ENCODE data around the gene PHC1.

DNA sequence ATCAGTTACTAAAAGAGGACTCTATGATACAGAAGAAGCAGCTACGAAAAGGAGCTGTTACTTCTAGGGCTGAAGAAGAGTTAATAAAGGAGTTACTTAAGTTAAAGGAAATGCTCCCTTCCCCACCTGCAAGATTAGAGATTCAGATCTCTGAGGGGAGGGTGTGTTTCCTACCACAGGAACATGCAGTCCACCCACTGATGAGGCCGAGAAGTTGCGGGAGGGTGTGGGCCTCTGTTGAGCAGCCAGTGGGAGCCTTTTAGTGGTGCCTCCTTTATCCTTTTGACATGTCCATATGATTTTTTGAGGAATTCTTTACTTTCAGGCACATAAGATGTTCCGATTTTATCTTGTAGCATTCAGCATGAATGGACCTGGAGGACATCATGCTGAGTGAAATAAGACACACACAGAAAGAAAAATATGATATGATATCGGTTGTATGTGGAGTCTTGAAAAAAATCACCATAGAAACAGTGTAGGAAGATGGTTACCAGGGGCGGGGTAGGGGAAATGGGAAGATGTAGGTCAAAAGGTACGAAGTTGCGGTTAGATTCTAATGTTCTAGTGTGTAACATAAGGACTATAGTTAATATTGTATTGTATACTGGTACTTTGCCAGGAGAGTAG lies 39.6 kb downstream of the PHC1 start:
- TF ChIP-seq, protein P1, sequence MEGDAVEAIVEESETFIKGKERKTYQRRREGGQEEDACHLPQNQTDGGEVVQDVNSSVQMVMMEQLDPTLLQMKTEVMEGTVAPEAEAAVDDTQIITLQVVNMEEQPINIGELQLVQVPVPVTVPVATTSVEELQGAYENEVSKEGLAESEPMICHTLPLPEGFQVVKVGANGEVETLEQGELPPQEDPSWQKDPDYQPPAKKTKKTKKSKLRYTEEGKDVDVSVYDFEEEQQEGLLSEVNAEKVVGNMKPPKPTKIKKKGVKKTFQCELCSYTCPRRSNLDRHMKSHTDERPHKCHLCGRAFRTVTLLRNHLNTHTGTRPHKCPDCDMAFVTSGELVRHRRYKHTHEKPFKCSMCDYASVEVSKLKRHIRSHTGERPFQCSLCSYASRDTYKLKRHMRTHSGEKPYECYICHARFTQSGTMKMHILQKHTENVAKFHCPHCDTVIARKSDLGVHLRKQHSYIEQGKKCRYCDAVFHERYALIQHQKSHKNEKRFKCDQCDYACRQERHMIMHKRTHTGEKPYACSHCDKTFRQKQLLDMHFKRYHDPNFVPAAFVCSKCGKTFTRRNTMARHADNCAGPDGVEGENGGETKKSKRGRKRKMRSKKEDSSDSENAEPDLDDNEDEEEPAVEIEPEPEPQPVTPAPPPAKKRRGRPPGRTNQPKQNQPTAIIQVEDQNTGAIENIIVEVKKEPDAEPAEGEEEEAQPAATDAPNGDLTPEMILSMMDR (conservative IDR thresholded peaks at IDR 0.05; ENCODE audit: low read length), result no peak
- no peak for TF ChIP-seq EZH2phosphoT487 (IDR thresholded peaks at IDR 0.05; ENCODE audit: borderline replicate concordance, low read depth, low read length)
